ENCODE results near the gene GAB3. TPM values are rescaled to one million over a fixed set of nuclear protein-coding genes. Genes with fewer than 3 reads are reported as not detected.

The GAB3 gene
- total RNA-seq, 1 experiment from 2014 or later = 0.09 TPM

DNA sequence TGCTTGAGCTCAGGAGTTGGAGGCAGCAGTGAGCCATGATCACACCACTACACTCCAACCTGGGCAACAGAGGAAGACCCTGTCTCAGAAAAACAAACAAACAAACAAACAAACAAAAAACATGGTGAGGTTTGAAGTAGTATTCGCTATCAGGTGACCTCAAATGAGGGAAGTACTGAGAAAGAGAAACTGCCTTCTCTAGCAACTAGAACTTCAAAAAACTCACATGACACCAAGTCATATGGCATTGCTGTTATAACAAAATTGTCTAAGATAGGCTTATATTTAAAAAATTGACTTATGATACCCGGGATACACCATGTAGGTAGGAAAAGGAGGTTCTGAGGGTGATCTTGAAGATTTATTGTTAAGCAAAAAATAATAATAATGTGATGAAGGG, 44.1 kb upstream of the GAB3 start:
- TF ChIP-seq EZH2 (IDR thresholded peaks at IDR 0.05; ENCODE audit: borderline replicate concordance, low read depth, low read length, poor library complexity, severe bottlenecking) = no peak
- no peak overlapping the region for H3K4me3 ChIP-seq (ENCODE audit: low read depth, low read length, poor library complexity, severe bottlenecking)
- POLR2A ChIA-PET (ENCODE audit: low non-redundant PET) = no interaction called here
- H3K27ac ChIP-seq (ENCODE audit: low read depth, low read length, poor library complexity, severe bottlenecking) = no peak overlapping the region
- H3K4me1 ChIP-seq (ENCODE audit: insufficient read depth, low read length, poor library complexity, severe bottlenecking) = peaks cover 9% of the 10 kb centered on the region
- no peaks in the 10 kb centered on the region for H3K27me3 ChIP-seq (replicated peaks; ENCODE audit: insufficient read depth, low read depth, low read length, poor library complexity)
- no TSS peak for BruUV-seq (replicated peaks)
- no peaks in the 10 kb centered on the region for H3K9me3 ChIP-seq (ENCODE audit: low read depth, low read length, poor library complexity, severe bottlenecking)
- H3K36me3 ChIP-seq (ENCODE audit: insufficient read depth, low read length, poor library complexity, severe bottlenecking) = no peaks in the 10 kb centered on the region
- intact Hi-C loops (cut with micrococcal nuclease; ENCODE audit: unreplicated experiment) = no loop called here
- CTCF ChIA-PET = no interaction called here
- DNase-seq (ENCODE audit: low spot score) = no peak

DNA sequence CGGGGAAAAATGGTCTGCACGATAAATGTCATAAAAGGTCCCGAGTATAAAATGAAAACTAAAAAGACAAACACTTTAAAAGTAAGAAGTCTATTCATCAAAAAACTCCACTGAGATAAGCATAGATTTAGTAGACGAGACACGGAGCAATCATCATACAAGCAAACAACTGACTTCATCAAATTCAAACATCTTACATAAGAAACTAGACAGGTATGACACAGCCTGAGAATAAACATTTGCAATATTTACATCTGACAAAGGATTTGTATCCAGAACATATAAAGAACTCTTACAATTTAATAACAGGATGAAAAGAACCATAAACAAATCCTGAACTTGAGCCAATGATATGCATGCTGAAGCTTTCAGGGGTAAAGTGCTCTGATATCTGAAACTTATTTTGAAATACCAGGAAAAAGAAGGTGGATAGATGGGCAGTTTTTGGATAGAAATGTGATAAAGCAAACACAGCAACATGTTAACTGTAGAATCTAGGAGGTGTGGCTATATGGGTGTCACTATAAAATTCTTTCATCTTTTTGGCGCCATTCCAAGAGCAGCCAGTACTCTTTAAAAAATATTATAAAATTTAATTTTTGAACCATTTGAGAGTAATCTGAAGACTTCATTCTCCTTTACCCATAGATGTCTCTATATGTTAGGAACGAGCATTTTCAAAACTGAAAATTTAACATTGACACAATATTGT, 42.4 kb upstream of the GAB3 start:
- intact Hi-C loops (cut with micrococcal nuclease; ENCODE audit: unreplicated experiment) = no loop called here
- ChIA-PET POLR2A (ENCODE audit: low non-redundant PET) (no interaction called here), CTCF (no interaction called here)
- no TSS peak for BruUV-seq (replicated peaks)
- H3K4me3 ChIP-seq (ENCODE audit: low read depth, low read length, poor library complexity, severe bottlenecking) = no peak overlapping the region
- no peak overlapping the region for H3K27ac ChIP-seq (ENCODE audit: low read depth, low read length, poor library complexity, severe bottlenecking)
- no peaks in the 10 kb centered on the region for H3K9me3 ChIP-seq (ENCODE audit: low read depth, low read length, poor library complexity, severe bottlenecking)
- H3K4me1 ChIP-seq (ENCODE audit: insufficient read depth, low read length, poor library complexity, severe bottlenecking) = no peaks in the 10 kb centered on the region
- TF ChIP-seq EZH2 (IDR thresholded peaks at IDR 0.05; ENCODE audit: borderline replicate concordance, low read depth, low read length, poor library complexity, severe bottlenecking) = no peak
- TF ChIP-seq, protein P1, sequence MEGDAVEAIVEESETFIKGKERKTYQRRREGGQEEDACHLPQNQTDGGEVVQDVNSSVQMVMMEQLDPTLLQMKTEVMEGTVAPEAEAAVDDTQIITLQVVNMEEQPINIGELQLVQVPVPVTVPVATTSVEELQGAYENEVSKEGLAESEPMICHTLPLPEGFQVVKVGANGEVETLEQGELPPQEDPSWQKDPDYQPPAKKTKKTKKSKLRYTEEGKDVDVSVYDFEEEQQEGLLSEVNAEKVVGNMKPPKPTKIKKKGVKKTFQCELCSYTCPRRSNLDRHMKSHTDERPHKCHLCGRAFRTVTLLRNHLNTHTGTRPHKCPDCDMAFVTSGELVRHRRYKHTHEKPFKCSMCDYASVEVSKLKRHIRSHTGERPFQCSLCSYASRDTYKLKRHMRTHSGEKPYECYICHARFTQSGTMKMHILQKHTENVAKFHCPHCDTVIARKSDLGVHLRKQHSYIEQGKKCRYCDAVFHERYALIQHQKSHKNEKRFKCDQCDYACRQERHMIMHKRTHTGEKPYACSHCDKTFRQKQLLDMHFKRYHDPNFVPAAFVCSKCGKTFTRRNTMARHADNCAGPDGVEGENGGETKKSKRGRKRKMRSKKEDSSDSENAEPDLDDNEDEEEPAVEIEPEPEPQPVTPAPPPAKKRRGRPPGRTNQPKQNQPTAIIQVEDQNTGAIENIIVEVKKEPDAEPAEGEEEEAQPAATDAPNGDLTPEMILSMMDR (conservative IDR thresholded peaks at IDR 0.05; ENCODE audit: low read depth, low read length) = no peak
- H3K36me3 ChIP-seq (ENCODE audit: insufficient read depth, low read length, poor library complexity, severe bottlenecking) = no peaks in the 10 kb centered on the region
- no peak for DNase-seq (ENCODE audit: low spot score)
- H3K27me3 ChIP-seq (replicated peaks; ENCODE audit: insufficient read depth, low read depth, low read length, poor library complexity) = no peaks in the 10 kb centered on the region

DNA sequence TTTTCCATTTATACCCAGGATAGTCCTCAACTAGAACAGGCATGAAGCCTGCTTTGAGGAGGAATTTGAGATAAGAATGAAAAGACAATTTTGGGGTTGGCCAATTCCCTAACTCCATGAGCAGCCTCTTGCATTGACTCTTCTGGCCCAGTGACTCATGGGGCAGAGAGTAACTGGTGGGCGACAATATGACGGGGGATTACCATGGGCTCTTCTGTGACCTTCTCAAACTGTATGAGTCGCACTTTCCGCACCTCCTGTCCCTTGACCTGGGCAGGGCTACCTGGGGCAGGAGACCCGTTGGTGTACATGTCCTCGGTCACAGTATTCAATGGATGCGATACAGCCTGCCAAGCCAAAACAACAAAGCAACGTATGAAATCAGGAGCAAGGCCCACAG, 41.1 kb upstream of the GAB3 start:
- Histone ChIP-seq H3K9me3 (ENCODE audit: low read depth, low read length, poor library complexity, severe bottlenecking) (no peaks in the 10 kb centered on the region), H3K27ac (ENCODE audit: low read depth, low read length, poor library complexity, severe bottlenecking) (no peak overlapping the region), H3K4me3 (ENCODE audit: low read depth, low read length, poor library complexity, severe bottlenecking) (no peak overlapping the region), H3K36me3 (ENCODE audit: insufficient read depth, low read length, poor library complexity, severe bottlenecking) (no peaks in the 10 kb centered on the region), H3K4me1 (ENCODE audit: insufficient read depth, low read length, poor library complexity, severe bottlenecking) (no peaks in the 10 kb centered on the region), H3K27me3 (replicated peaks; ENCODE audit: insufficient read depth, low read depth, low read length, poor library complexity) (no peaks in the 10 kb centered on the region)
- CTCF ChIA-PET = no interaction called here
- BruUV-seq (replicated peaks) = no TSS peak
- intact Hi-C loops (cut with micrococcal nuclease; ENCODE audit: unreplicated experiment) = no loop called here
- DNase-seq (ENCODE audit: low spot score) = no peak
- POLR2A ChIA-PET (ENCODE audit: low non-redundant PET) = no interaction called here
- TF ChIP-seq EZH2 (IDR thresholded peaks at IDR 0.05; ENCODE audit: borderline replicate concordance, low read depth, low read length, poor library complexity, severe bottlenecking) = no peak
- TF ChIP-seq, protein P1 (conservative IDR thresholded peaks at IDR 0.05; ENCODE audit: low read depth, low read length) = no peak

DNA sequence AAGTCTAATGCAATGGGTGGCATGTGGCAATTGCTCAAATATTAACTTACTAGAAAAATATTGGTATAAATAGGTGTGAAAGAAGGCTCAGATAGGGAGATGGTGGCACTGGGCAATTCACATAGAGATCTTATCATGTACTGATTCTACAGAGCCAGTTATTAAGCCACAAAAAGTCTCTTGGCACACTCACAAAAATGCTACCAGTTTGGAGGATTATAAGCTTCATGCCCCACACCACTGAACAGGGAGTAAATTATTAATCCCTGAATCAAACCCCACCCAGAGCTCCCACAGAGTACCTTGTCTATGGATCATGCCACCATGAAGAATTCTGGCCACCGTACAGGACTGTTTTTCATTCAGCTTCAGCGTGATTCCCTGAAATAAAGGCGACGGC, 40.6 kb upstream of the GAB3 start:
- no peaks in the 10 kb centered on the region for H3K36me3 ChIP-seq (ENCODE audit: insufficient read depth, low read length, poor library complexity, severe bottlenecking)
- H3K27ac ChIP-seq (ENCODE audit: low read depth, low read length, poor library complexity, severe bottlenecking) = no peak overlapping the region
- no peaks in the 10 kb centered on the region for H3K4me1 ChIP-seq (ENCODE audit: insufficient read depth, low read length, poor library complexity, severe bottlenecking)
- TF ChIP-seq EZH2 (IDR thresholded peaks at IDR 0.05; ENCODE audit: borderline replicate concordance, low read depth, low read length, poor library complexity, severe bottlenecking) = no peak
- TF ChIP-seq, protein P1 (conservative IDR thresholded peaks at IDR 0.05; ENCODE audit: low read depth, low read length) = no peak
- BruUV-seq (replicated peaks) = no TSS peak
- H3K4me3 ChIP-seq (ENCODE audit: low read depth, low read length, poor library complexity, severe bottlenecking) = no peak overlapping the region
- DNase-seq (ENCODE audit: low spot score) = no peak
- CTCF ChIA-PET = no interaction called here
- no peaks in the 10 kb centered on the region for H3K9me3 ChIP-seq (ENCODE audit: low read depth, low read length, poor library complexity, severe bottlenecking)
- POLR2A ChIA-PET (ENCODE audit: low non-redundant PET) = no interaction called here
- intact Hi-C loops (cut with micrococcal nuclease; ENCODE audit: unreplicated experiment) = no loop called here
- no peaks in the 10 kb centered on the region for H3K27me3 ChIP-seq (replicated peaks; ENCODE audit: insufficient read depth, low read depth, low read length, poor library complexity)
